CD4-positive, alpha-beta T cell treated with Interferon gamma for 1 hour (primary cell): ENCODE results near the gene ZNF827.

Source experiments
- DNase-seq: peaks from one replicate; pipeline ENCODE4 v3.0.0-alpha.2; 2020

The ZNF827 gene

GRCh38 chr4:145931403-145931802 lies 7.2 kb downstream of the ZNF827 start:
- DNase-seq, result no peak

DNA sequence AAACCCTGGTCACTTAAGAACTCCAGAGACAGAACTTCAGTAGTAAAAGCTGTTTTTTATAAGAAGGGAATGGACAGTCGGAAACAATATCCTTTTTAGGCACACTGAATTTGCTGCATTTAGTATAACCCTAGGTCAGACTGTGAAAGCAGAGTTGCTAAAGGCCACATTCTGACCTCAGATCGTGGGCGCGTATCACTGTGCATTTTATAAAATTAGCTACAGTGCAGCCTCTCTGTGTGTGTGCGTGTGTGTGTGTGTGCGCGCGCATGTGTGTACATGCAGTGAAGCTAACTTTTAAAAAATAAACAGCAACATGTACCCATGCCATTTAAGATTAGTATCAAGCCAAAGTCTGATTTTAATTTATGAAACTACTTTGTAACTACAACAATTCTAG lies 8.0 kb downstream of the ZNF827 start:
- no peak for DNase-seq

DNA sequence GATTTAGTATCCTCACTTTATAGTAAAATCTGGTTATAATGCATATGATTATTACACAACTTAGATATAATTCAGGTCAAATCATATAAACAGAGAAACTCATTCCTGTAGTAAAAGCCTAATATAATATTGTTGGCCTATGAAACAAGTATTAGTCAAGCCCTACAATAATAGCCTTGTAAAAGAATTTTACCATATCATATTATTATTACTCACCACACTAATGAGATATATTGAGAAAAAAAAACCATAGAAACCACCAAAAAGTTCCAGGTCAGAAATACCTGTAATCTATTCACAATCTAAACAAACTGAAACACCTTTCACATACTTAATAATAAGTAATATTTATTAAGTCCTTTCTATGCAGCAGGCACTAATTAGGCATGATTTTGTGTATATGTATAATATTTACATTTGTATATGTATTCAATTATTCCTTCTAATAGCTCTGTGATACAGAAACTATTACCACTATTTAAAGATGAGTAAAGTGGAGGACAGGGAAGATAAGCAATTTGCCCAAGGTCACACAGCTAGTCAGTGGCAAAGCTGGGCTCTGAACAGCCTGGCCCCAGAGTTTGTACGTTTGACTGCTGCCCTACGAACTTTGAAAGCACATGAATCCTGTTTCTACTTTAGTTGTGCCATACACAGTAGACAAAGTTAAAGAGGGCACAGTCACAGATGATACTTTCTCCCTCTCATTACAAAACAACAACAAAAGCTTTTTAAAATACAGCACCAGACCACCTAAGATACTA lies 9.0 kb downstream of the ZNF827 start:
- no peak for DNase-seq

GRCh38 chr4:145928748-145929147 lies 9.9 kb downstream of the ZNF827 start:
- DNase-seq, result no peak

DNA sequence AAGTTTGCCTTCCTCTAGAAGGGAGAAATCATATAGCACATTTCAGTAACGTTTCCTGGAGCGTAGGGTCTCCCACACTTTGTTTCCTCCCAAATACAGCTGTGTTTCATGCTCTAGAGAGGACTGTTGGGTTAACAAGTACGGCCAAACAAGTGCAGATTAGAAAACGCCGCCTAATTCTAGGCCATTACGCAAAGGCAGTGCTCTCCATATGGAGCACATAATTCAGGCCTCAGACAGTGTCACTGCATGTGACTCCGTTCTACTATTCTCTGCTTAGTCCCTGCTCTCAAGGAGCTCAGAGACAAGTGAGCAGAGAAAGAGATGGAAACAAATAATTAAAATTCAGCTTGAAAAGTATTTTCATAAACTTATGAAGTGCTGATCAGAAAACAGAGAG lies 11.6 kb downstream of the ZNF827 start:
- DNase-seq, result no peak

DNA sequence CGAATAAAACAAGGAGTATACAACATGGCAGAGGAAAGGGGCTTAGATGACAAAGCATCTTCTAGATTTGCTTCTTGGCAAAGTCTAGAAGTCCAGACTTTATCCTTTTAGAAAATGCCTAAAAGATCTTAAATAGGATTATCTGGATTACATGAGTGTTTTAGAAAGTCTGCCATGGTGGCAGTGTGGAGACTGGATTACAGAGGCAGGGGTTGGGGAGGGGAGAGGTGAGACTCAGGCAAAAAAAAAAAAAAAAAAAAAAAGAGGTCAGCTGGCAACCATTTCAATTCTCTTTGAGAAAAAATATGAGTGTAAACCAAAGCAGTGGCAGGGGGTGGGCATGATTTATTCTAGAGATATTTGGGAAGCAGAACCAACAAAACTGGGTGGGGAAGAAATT lies 17.4 kb downstream of the ZNF827 start:
- no peak for DNase-seq

GRCh38 chr4:145920205-145920604 lies 18.4 kb downstream of the ZNF827 start:
- no peak for DNase-seq

DNA sequence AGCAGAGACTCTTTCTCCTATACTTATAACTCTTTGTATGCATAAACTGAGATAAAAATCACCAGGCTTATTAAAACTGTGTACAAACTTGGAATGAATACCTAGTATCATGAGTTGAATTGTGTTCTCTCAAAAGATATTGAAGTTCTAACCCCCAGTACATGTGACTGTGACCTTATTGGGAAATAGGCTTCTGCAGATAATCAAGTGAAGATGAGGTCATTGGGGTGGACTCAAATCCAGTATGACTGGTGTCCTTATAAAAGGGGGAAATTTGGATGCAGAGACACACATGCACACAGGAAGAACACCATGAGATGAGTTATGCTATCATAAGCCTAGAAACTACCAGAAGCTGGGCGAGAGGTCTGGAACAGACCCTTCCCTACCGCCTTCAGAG lies 26.2 kb downstream of the ZNF827 start:
- DNase-seq, result no peak

DNA sequence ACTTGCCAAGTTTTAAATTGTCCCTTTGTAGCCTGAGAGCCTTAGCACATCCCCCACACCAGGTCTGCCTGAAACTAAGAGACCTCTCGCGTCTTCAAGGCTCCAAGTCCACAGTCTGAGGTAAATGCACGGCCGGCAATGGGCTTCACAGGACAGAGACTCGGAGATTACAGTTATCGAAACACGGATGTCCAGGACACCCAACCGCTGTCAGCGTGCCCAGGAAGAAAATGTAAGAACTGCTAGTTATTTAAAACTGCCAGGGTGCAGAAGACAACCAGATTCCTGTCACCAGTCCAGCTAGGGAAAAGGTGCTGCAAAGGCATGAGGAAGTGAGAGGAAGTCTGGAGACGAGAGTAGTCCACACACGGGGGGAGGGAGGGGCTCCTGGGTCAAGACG lies 28.9 kb downstream of the ZNF827 start:
- no peak for DNase-seq

DNA sequence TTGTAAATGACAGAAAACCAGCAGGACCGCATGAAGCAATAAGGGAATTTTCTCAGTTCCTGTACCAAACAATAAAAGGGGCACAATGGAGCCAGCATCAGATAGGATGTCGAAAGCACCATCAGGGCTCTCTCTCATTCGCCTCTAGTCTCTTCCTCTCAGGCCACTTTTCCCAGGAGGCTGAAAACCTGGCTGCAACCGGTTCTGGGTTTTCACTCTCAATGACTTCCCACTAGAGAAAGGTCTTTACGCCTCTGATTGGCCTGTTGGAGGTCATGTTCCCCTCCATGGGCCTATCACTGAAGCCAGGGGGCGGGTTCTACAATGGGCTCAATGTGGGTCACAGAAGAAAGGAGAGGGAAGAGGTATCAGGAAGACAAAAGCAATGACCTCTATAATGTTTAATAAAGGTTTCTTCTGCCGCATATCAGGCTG lies 29.3 kb downstream of the ZNF827 start:
- no peak for DNase-seq

DNA sequence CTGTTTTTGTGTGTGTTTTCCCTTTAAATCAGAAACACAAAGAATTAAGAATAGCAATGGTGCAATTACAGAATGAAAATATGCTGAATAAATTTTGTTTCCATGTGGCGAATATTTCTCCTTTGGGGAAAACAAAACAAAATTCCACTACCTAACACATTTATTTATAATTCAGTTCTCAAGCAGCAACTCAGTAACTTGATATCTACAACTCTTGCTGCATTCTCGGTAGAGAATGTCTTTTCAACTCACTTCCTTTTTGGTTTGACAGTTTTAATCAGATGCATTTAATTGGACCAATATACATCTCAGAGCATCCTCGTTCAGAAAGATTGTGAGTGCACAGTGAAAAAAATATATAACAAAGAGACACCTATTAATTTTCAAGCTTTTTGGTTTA lies 30.8 kb downstream of the ZNF827 start:
- DNase-seq, result no peak

DNA sequence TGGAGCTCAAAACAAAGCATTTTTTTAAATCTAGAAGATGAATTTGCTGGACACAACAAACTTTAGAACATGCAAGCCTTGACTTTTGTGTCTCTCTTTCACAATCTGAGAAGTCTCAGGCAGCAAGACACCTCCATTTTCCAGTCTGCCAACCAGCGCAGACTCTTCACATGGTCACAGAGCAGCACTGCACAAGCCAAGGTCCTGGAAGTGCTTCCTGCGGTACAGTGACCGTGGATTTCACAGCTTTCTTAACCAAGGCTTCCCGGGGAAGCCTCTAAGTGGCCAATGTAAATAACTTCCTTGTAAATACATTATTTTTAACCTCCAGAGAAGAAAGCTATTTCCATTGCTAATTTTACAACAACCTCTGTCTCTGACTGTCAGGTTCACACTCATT lies 31.2 kb downstream of the ZNF827 start:
- DNase-seq, result no peak

- DNase-seq, result no peak
Observed at GRCh38 chr4:145904413-145905177, 34.0 kb downstream of the ZNF827 start.

DNA sequence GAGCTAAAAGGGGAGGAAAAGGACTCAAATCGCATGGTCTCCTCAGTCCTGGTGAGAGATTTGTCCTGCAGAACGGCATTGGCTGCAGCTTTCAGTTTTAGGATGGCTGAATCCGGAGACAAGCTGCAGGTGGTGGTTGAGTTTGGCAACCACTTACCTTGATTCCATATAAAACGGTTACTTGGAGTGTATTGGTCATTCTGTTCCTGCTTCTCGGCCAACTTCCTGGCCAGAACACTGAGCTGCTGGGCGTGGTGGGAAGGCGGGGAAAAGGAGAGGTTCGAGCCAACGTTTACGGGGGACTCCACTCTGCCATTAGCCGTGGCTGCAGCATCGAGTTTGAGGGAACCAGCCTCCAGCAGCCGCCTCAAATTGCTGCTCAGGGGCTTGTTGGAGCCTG lies 36.1 kb downstream of the ZNF827 start:
- no peak for DNase-seq

GRCh38 chr4:145899886-145900460 lies 38.6 kb downstream of the ZNF827 start:
- no peak for DNase-seq

DNA sequence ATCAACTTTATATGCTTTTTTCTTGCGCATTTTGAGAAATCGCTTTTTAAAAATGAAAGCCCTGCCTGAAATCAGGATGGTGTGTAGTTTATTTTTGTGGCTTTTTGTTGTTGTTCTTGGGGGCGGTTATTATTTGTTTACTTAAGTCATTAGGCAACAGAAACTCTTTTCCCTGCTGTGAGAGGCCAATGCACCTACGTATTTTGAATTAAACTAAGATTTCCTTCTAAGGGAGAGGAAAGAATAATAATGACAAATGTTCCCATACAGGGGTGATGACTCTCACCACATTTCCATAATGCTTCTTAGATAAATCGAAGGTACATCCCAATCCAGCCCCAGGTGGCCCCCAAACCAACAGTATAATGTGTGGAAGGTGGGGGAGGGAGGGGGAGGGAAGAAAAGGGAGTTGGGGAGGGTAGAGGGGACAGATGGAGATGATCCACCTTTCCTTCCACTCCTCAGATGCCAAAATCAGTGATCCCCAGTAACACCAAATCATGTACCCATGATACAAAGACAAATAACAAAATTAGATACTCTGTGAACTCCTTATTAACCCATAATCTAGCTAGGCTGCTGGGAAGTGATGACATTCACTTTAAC lies 39.6 kb downstream of the ZNF827 start:
- no peak for DNase-seq

DNA sequence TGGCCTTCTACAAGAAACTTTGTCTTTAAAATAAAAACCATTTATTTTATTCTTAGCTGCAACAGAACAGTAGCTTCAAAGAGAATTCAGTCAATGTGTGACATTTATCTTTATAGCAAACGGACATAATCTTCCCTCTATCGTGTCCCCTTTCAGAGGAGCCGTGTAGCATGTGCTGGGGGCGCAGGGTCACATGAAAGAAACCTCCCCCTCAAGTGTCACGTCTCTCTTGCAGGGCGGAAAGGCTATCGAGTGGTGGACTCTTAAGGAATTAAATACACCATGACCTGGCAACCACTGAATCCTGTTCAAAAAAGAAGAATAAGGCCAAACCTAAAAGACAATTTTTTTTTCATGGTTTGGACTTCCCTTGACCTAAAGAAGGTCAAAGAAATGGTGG lies 40.2 kb downstream of the ZNF827 start:
- DNase-seq, result no peak

- DNase-seq, result no peak
Observed at GRCh38 chr4:145895056-145895455, 43.6 kb downstream of the ZNF827 start.

GRCh38 chr4:145891958-145892357 lies 46.7 kb downstream of the ZNF827 start:
- DNase-seq, result no peak

DNA sequence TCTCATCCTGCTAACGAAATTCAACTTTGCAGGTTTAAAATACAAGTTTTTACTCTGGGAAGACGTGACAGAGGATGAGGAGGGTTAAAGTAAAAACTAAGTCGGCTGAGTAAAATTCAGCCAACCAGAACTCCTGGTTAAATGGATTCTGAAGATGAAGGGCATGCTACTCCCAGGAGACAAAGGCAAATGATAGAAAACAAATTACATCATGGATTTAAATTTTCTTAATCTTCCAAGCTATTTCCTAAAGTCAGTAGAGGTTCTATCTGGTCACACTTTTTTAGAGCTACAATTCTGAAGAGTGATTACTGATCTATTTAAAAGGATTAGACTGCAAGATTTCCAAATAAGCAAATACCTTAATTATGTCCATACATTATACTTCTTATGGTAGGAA lies 47.9 kb downstream of the ZNF827 start:
- DNase-seq, result no peak

GRCh38 chr4:145888393-145888792 lies 50.2 kb downstream of the ZNF827 start:
- no peak for DNase-seq

DNA sequence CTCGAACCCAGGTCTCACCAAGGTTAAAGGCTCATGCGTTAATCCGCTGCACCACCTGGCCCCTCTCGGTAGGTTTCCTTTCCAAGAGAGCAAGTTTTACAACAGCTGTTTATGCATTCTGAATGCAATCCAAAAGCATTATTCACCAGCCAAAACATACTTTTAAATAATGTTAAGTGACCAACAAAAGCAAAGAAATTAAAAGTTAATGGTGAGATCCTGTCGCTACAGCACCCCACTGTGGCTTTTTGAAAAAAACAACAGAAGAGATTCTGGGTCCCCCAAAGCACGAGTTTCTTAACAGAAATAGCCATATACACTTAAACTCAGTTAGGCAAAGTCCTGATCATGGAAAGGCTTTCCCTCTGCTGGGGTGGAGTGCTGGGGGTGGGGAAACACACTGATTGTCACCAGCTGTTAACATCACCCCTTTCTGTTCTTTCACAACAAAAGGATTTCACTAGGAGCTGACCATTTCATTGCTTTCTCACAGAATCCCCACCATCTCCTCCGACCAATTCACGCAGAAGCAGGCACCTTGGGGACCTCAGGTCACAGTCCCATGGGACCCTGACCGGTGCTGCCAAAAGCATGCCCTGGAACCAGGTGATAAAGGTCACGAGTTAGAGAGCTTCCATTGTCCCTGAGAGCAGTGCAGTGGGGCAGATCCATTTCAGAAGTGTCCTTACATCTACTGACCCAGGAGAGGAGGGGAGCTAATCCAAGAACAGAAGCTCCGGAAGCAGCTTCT lies 51.2 kb downstream of the ZNF827 start:
- no peak for DNase-seq

DNA sequence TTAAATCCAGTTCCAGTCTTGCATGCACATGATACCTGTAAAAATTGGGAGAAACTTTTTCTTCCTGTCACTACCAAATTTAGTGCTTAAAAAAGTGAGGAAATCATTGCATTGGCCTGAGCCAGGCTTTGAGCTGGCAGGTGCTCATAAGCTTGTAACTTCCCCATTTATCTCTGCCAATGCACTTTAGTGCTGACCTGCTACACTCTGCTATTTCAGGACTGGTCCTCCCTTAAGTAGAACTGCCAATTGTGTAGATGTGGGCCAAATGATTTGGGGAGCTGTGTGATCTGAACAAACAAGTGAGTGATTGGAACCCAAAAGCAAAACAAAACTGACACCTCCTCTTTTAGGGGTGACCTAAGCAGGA lies 51.8 kb downstream of the ZNF827 start:
- DNase-seq, result no peak
